HCT116 (cell line): Measurements from ENCODE around the gene LRRC14B. TPM values are rescaled to one million over a fixed set of nuclear protein-coding genes. Genes with fewer than 3 reads are reported as not detected.
"Not testable (repeated sequence)": the region's sequence is repeated elsewhere in the genome, so short reads cannot be mapped to it uniquely, and the experiment has no call there.

ENCODE experiments used
- ATAC-seq: fragments of 200-7000 bp; cut with Tn5 transposase; 2 replicates; pipeline ENCODE4 v1.9.1; 2020; ENCODE audit warnings: mild to moderate bottlenecking, moderate library complexity
- BruUV-seq: library from RNA; stranded (reverse); fragments of 400-500 nt; replicated peaks from 2 replicates; lab custom pipeline; 2021; lab: Mats Ljungman, UMichigan
- CTCF ChIA-PET: fragments of 300-600 bp; sonication (Branson Sonifier 250); formaldehyde crosslinking; loops from one replicate; lab custom pipeline; 2021; ENCODE audit warnings: antibody characterized with exemption; lab: Charles Lee
- POLR2A ChIA-PET: fragments of 300-600, 350-600 bp; sonication (Branson Sonifier 250); formaldehyde crosslinking; loops from one replicate; lab custom pipeline; 2021; ENCODE audit warnings: antibody characterized with exemption; lab: Charles Lee
- RAD21 ChIA-PET, 2 experiments: fragments of 300-600 bp; sonication (Branson Sonifier 250); formaldehyde crosslinking; loops; one replicate each; lab custom pipeline; 2023; ENCODE audit warnings: low total read pairs in 2 of 2; ENCODE audit not compliant: uncharacterized antibody in 2 of 2, unreplicated experiment in 2 of 2, low non-redundant PET in 1 of 2; lab: Charles Lee
- DNase-seq: peaks from one replicate; pipeline ENCODE4 v3.0.0-alpha.2; 2010; ENCODE audit warnings: low read depth, low spot score
- H2AFZ ChIP-seq: fragments of 200-600 bp; shearing (Covaris generic), sonication (generic); 2 replicates; pipeline ENCODE4 v1.6.1; 2017; ENCODE audit warnings: low read depth, mixed run types, mixed read lengths, antibody characterized with exemption, low read length; ENCODE audit not compliant: poor library complexity, severe bottlenecking
- H3K27ac ChIP-seq: 2 replicates; pipeline ENCODE4 v1.5.1; 2012; ENCODE audit warnings: low read depth, low read length
- H3K27me3 ChIP-seq: fragments of 200-600 bp; sonication (generic); 2 replicates; pipeline ENCODE4 v1.6.1; 2016; ENCODE audit warnings: mixed run types, low read length, mixed read lengths; ENCODE audit not compliant: insufficient read depth
- H3K36me3 ChIP-seq, 2 experiments: fragments of 200-500 bp in 1 of 2; fragments of 200-600 bp in 1 of 2; sonication (Bioruptor generic) in 1 of 2; sonication (generic) in 1 of 2; 2 replicates each; pipeline versions ENCODE4 v1.5.1 to v1.6.1; 2014 to 2016; ENCODE audit warnings: low read length in 2 of 2, inconsistent platforms in 1 of 2, mixed read lengths in 1 of 2, mixed run types in 1 of 2; ENCODE audit not compliant: insufficient read depth in 2 of 2, control insufficient read depth in 1 of 2
- H3K4me1 ChIP-seq, 2 experiments: fragments of 200-600 bp in 1 of 2; sonication (generic) in 1 of 2; 2 replicates each; pipeline versions ENCODE4 v1.5.1 to v1.6.1; 2012 to 2017; ENCODE audit warnings: low read length in 2 of 2, inconsistent platforms in 1 of 2, mild to moderate bottlenecking in 1 of 2, mixed read lengths in 1 of 2, mixed run types in 1 of 2, moderate library complexity in 1 of 2; ENCODE audit not compliant: insufficient read depth in 2 of 2, control insufficient read depth in 1 of 2
- H3K4me2 ChIP-seq: fragments of 200-600 bp; sonication (generic); 2 replicates; pipeline ENCODE4 v1.6.1; 2017; ENCODE audit warnings: mixed run types, low read length, mixed read lengths
- H3K4me3 ChIP-seq, 2 experiments: fragments of 200-600 bp in 1 of 2; sonication (generic) in 1 of 2; replicated peaks in 1 of 2; 2 replicates each; pipeline ENCODE4 v1.5.1; 2011 to 2016; ENCODE audit warnings: low read length in 2 of 2, control low read depth in 1 of 2, low read depth in 1 of 2, mild to moderate bottlenecking in 1 of 2, mixed read lengths in 1 of 2, mixed run types in 1 of 2
- H3K79me2 ChIP-seq: fragments of 200-600 bp; sonication (generic); 2 replicates; pipeline ENCODE4 v1.6.1; 2017; ENCODE audit warnings: mild to moderate bottlenecking, mixed run types, low read length, moderate library complexity, mixed read lengths; ENCODE audit not compliant: insufficient read depth
- H3K9ac ChIP-seq: fragments of 200-600 bp; sonication (generic); 2 replicates; pipeline ENCODE4 v1.6.1; 2016; ENCODE audit warnings: low read length, mixed read lengths
- H3K9me2 ChIP-seq: fragments of 200-600 bp; sonication (generic), shearing (Covaris generic); 2 replicates; pipeline ENCODE4 v1.6.1; 2017; ENCODE audit warnings: mixed run types, mild to moderate bottlenecking, moderate library complexity; ENCODE audit not compliant: insufficient read depth
- H3K9me3 ChIP-seq, 2 experiments: fragments of 200-500 bp in 1 of 2; fragments of 200-600 bp in 1 of 2; sonication (Bioruptor generic) in 1 of 2; sonication (generic) in 1 of 2; 2 replicates each; pipeline ENCODE4 v1.6.1; 2014 to 2017; ENCODE audit warnings: low read length in 2 of 2, mixed read lengths in 2 of 2, inconsistent platforms in 1 of 2, low read depth in 1 of 2, mild to moderate bottlenecking in 1 of 2, mixed run types in 1 of 2, moderate library complexity in 1 of 2; ENCODE audit not compliant: control insufficient read depth in 1 of 2, insufficient read depth in 1 of 2
- H4K20me1 ChIP-seq: fragments of 200-600 bp; sonication (generic), shearing (Covaris generic); 2 replicates; pipeline ENCODE4 v1.6.1; 2017; ENCODE audit warnings: mixed run types, mild to moderate bottlenecking, moderate library complexity; ENCODE audit not compliant: insufficient read depth
- EGR1 ChIP-seq: IDR thresholded peaks from 2 replicates; pipeline ENCODE4 v1.6.1; 2012; ENCODE audit warnings: low read depth
- POLR2A ChIP-seq: IDR thresholded peaks from 2 replicates; pipeline ENCODE4 v1.7.0; 2011; ENCODE audit warnings: borderline replicate concordance; ENCODE audit not compliant: insufficient read depth, insufficient read length; ENCODE audit errors: extremely low read depth
- POLR2AphosphoS5 ChIP-seq: IDR thresholded peaks from 2 replicates; pipeline ENCODE4 v1.6.1; 2011; ENCODE audit warnings: mild to moderate bottlenecking, low read depth, low read length, moderate library complexity
- RAD21 ChIP-seq: IDR thresholded peaks from 2 replicates; pipeline ENCODE4 v1.6.1; 2012; ENCODE audit warnings: low read depth, mild to moderate bottlenecking
- YY1 ChIP-seq: IDR thresholded peaks from 2 replicates; pipeline ENCODE4 v1.6.1; 2011; ENCODE audit warnings: low read length, low read depth, moderate library complexity, mild to moderate bottlenecking; ENCODE audit not compliant: insufficient replicate concordance; ENCODE audit errors: extremely low read depth
- ZFX ChIP-seq: fragments of 450-650 bp; IDR thresholded peaks from 2 replicates; pipeline ENCODE4 v1.6.1; 2017
- intact Hi-C: fragments of 100-400 bp; cut with micrococcal nuclease; formaldehyde crosslinking; loops from 2 replicates; pipeline ENCODE4 v1.10.0; 2022
- total RNA-seq: library from RNA; stranded (reverse); gene quantifications from one replicate; pipeline ENCODE4 v1.2.1, GENCODE V29; 2021; ENCODE audit not compliant: unreplicated experiment
- TF ChIP-seq, protein P1 (sequence below): IDR thresholded peaks from 2 replicates; pipeline ENCODE4 v1.6.1; 2012
- TF ChIP-seq, protein P2 (sequence below), 3 experiments: fragments of 200-600 bp in 1 of 3; sonication (generic) in 1 of 3; IDR thresholded peaks in 2 of 3; conservative IDR thresholded peaks in 1 of 3; 2 replicates each; pipeline ENCODE4 v1.5.1; 2012 to 2017; ENCODE audit warnings: low read depth in 2 of 3, low read length in 2 of 3, antibody characterized with exemption in 1 of 3, borderline replicate concordance in 1 of 3, control low read depth in 1 of 3, mild to moderate bottlenecking in 1 of 3, mixed read lengths in 1 of 3, mixed run types in 1 of 3, moderate library complexity in 1 of 3; ENCODE audit not compliant: insufficient read depth in 1 of 3

LRRC14B gene
- total RNA-seq, 1 experiment from 2014 or later = not detected

DNA sequence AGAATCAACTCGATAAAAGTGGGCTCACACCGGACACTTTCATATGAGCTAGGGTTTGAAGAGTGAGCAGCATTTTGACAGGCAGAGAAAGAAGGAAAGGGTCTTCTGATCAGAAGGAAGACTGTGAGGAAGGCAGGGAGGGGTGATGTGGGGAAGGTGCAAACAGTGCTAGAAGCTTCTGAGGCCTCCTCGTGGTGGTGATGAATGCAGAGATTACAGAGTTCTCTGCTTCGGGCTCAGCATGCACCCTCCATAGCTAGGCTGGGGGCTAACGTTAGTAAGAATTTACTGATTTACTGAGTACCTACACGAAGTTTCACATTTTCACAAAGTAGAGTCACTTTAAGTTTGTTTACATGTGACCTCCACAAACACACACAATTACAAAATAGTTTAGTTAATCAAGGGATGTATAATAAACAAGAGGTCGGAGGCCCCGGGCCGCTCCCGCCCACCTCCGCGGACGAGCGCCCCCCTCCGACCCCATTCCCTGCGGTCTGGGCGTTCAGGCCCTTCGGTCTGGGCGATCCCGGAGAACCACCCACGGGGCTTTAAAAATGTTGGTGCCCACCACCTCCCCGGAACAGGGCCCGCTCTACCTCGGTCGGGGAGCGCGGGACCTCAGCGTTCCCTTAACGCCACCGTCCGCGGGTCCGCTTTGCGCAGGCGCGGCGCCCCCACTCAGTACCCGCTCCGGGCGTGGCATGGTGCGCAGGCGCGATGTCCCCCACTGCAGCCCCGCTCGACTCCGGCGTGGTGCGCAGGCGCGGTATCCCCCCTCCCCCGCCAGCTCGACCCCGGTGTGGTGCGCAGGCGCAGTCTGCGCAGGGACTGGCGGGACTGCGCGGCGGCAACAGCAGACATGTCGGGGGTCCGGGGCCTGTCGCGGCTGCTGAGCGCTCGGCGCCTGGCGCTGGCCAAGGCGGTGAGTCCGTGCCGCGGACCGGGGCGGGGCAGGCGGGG, 26.5 kb downstream of the LRRC14B start, which contains the start of the genes CCDC127 and SDHA:
CCDC127 (minus strand) TSS at position 660 of the 963 bp plus-strand sequence. CDS start 1,304 bp downstream, outside the sequence.
SDHA (plus strand) TSS at position 827 of the 963 bp plus-strand sequence; CDS start at position 863, 36 bp downstream.
- peaks cover 57% of the 10 kb centered on the region for H3K79me2 ChIP-seq
- H3K27me3 ChIP-seq, H3K9me3 ChIP-seq, H4K20me1 ChIP-seq, H2AFZ ChIP-seq, H3K9me2 ChIP-seq, RAD21 ChIA-PET, BruUV-seq: not testable (repeated sequence)
- ATAC-seq (peak; percentile 91), DNase-seq (peak; percentile 75)
- POLR2A ChIA-PET = interaction anchor here (1.0 kb wide), 1 partner anchor 29 kb away, joined by 3 read pairs; no protein-coding TSS in a partner anchor
- peak within 1 kb of the TSS; percentile 67 for H3K4me2 ChIP-seq
- H3K27ac ChIP-seq = peak within 1 kb of the TSS; percentile 74
- CTCF ChIA-PET = interaction anchor here (1.0 kb wide), 1 partner anchor 29 kb away, joined by 4 read pairs; no protein-coding TSS in a partner anchor
- peak within 1 kb of the TSS; percentile 92 for H3K9ac ChIP-seq
- TF ChIP-seq POLR2AphosphoS5 (peak; percentile 79), RAD21 (0 out of 2 replicates have a peak, but pooled peaks have one; percentile 6), YY1 (peak; percentile 4), ZFX (peak; percentile 75), EGR1 (peak; percentile 60; the same call in 1 of the 2 replicates), POLR2A (peak; percentile 79)
- TF ChIP-seq, protein P1, sequence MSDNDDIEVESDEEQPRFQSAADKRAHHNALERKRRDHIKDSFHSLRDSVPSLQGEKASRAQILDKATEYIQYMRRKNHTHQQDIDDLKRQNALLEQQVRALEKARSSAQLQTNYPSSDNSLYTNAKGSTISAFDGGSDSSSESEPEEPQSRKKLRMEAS = 0 out of 2 replicates have a peak, but pooled peaks have one; percentile 26
- TF ChIP-seq, protein P2, sequence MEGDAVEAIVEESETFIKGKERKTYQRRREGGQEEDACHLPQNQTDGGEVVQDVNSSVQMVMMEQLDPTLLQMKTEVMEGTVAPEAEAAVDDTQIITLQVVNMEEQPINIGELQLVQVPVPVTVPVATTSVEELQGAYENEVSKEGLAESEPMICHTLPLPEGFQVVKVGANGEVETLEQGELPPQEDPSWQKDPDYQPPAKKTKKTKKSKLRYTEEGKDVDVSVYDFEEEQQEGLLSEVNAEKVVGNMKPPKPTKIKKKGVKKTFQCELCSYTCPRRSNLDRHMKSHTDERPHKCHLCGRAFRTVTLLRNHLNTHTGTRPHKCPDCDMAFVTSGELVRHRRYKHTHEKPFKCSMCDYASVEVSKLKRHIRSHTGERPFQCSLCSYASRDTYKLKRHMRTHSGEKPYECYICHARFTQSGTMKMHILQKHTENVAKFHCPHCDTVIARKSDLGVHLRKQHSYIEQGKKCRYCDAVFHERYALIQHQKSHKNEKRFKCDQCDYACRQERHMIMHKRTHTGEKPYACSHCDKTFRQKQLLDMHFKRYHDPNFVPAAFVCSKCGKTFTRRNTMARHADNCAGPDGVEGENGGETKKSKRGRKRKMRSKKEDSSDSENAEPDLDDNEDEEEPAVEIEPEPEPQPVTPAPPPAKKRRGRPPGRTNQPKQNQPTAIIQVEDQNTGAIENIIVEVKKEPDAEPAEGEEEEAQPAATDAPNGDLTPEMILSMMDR (IDR thresholded peaks at IDR 0.05 in 2 of 3, conservative IDR thresholded peaks at IDR 0.05 in 1 of 3; ENCODE audit: borderline replicate concordance in 1 of 3, insufficient read depth in 1 of 3, low read depth in 2 of 3, low read length in 2 of 3) = peak; percentile 29 to 48 (median 46); a peak in 5 of 6 replicates
- TF ChIP-seq, all 23 proteins: peak for 8; not testable (repeated sequence) for 15
- H3K4me1 ChIP-seq, intact Hi-C loops, H3K36me3 ChIP-seq: not testable (repeated sequence)
- H3K4me3 ChIP-seq = peak within 1 kb of the TSS; percentile 86
